Stomach (tissue), 9 donors: Measurements from ENCODE around the gene PTMA. TPM values are rescaled to one million over a fixed set of nuclear protein-coding genes. Genes with fewer than 3 reads are reported as not detected.
A peak's percentile ranks its signal among the peaks of the same experiment; 100 is the strongest.

Experiments
- DNase-seq, 2 donors: peaks; one replicate each; pipeline versions ENCODE4 v3.0.0 to v3.0.0-alpha.2; 2013 to 2019
- H3K27ac ChIP-seq, 5 donors: fragments of 200-600 bp in 4 of 5; sonication (generic) in 4 of 5; one replicate each; pipeline ENCODE4 v1.5.1; 2013 to 2019; ENCODE audit warnings: mild to moderate bottlenecking in 1 of 5, moderate library complexity in 1 of 5
- H3K27me3 ChIP-seq, 3 donors: fragments of 200-600 bp; sonication (generic); one replicate each; pipeline ENCODE4 v1.5.1; 2017 to 2019; ENCODE audit warnings: mixed run types in 1 of 3
- H3K36me3 ChIP-seq, 4 donors: fragments of 200-600 bp; sonication (generic); 1 replicate in 3 of 4; 2 replicates in 1 of 4; pipeline ENCODE4 v1.5.1; 2016 to 2019
- H3K4me1 ChIP-seq, 4 donors: fragments of 200-600 bp; sonication (generic); one replicate each; pipeline ENCODE4 v1.5.1; 2016 to 2019
- H3K4me3 ChIP-seq, 4 donors: fragments of 200-600 bp; sonication (generic) in 3 of 4; one replicate each; pipeline ENCODE4 v1.5.1; 2016 to 2019; ENCODE audit warnings: mild to moderate bottlenecking in 1 of 4
- H3K9me3 ChIP-seq, 4 donors: fragments of 200-600 bp; sonication (generic); one replicate each; pipeline ENCODE4 v1.5.1; 2016 to 2019
- EP300 ChIP-seq: sonication (generic); formaldehyde crosslinking; IDR thresholded peaks from one replicate; pipeline ENCODE4 v1.6.1; 2017; ENCODE audit warnings: antibody characterized with exemption
- POLR2A ChIP-seq, 4 donors: fragments of 450-650 bp; IDR thresholded peaks; one replicate each; pipeline ENCODE4 v1.6.1; 2016; ENCODE audit warnings: antibody characterized with exemption in 4 of 4, control low read depth in 2 of 4, mild to moderate bottlenecking in 1 of 4, moderate library complexity in 1 of 4
- POLR2AphosphoS5 ChIP-seq, 3 donors: sonication (generic); formaldehyde crosslinking; IDR thresholded peaks; one replicate each; pipeline ENCODE4 v1.6.1; 2016; ENCODE audit warnings: antibody characterized with exemption in 3 of 3
- WGBS, 5 donors: extraction: QIAGEN DNeasy Blood & Tissue Kit in 3 of 5; methylation state at CpG; one replicate each; pipeline versions ENCODE4 v1.1.5 to v1.1.7; 2013 to 2018; 5-methylcytosine and 5-hydroxymethylcytosine counted together
- intact Hi-C: fragments of 100-400 bp; cut with DNase I; formaldehyde crosslinking; loops from one replicate; pipeline ENCODE4 v1.15.1; 2023; ENCODE audit warnings: low total_unique reads
- polyA plus RNA-seq, 3 donors: library from polyadenylated mRNA; stranded (reverse); fragments of 200-250 nt; gene quantifications; one replicate each; pipeline ENCODE4 v1.2.3, GENCODE V29; 2013
- total RNA-seq, 5 donors: library from RNA; depleted of rRNA; stranded (reverse); fragments of >200 nt; gene quantifications; one replicate each; pipeline versions ENCODE4 v1.1.0 to v1.2.3, GENCODE V29; 2014 to 2016
- TF ChIP-seq, protein P1 (sequence below), 7 experiments: fragments of 450-650 bp in 4 of 7; fragments of 200-600 bp in 3 of 7; sonication (generic) in 3 of 7; IDR thresholded peaks; one replicate each; pipeline ENCODE4 v1.5.1; 2016 to 2019; ENCODE audit warnings: antibody characterized with exemption in 7 of 7, control low read depth in 2 of 7, mild to moderate bottlenecking in 1 of 7
- donor health status: healthy with polysubstance abuse.
- donor health status: Bipolar disorder and iron deficiency.
- donor health status: healthy.

PTMA gene
- total and polyA plus RNA-seq, 8 donors, result 244 to 2,006 (median 1,059) TPM

DNA sequence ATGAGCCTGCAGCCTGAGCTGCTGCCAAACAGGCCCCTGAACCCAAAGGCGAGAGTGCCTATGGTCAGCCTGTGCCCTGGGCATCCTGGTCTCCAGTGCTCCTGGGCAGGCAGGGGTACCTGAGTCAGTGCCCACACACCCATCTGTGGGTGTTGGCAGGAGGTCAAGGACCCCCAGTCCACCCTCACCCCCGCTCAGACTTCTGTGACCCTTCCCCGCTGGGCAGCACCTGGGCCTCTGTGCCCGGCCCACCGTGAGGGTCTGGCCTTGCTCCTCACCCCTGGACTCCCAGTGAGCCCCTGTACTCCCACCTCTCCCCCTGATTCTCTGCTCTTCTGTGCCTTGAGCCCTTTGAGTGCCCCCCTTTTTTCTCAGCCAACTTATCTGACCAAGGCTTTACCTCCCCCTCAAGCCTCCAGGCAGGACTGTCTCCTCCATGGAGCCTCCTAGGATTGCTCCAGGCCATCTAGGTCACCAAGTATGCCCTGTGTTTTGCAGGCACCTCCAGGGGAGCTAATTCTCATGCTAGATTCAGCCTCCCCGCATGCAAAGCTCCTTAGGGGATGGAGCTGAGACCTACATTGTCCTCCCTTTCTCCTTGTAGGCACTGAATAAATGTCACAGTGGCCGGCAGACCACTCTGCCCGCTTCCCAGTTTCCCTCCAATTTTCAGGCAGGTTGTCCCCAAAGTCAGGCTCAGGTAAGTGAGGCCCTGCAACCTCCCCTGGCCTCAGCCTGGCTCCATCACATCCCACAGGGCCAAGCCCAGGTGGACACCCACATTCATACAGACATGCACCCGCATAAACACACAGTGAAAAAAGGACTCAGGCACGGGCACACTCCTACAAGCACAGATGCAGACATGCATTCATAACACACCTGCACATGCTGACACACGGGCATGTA lies 21.9 kb upstream of the PTMA start:
- no peaks in the 10 kb centered on the region for H3K27me3 ChIP-seq
- WGBS, 5 donors, result 87 to 91% (median 88%) methylated on average over 9 to 11 of the region's 11 CpGs
- TF ChIP-seq EP300 (no peak), POLR2A (IDR thresholded peaks at IDR 0.05) (no peak), POLR2AphosphoS5 (IDR thresholded peaks at IDR 0.05) (no peak)
- TF ChIP-seq, protein P1, sequence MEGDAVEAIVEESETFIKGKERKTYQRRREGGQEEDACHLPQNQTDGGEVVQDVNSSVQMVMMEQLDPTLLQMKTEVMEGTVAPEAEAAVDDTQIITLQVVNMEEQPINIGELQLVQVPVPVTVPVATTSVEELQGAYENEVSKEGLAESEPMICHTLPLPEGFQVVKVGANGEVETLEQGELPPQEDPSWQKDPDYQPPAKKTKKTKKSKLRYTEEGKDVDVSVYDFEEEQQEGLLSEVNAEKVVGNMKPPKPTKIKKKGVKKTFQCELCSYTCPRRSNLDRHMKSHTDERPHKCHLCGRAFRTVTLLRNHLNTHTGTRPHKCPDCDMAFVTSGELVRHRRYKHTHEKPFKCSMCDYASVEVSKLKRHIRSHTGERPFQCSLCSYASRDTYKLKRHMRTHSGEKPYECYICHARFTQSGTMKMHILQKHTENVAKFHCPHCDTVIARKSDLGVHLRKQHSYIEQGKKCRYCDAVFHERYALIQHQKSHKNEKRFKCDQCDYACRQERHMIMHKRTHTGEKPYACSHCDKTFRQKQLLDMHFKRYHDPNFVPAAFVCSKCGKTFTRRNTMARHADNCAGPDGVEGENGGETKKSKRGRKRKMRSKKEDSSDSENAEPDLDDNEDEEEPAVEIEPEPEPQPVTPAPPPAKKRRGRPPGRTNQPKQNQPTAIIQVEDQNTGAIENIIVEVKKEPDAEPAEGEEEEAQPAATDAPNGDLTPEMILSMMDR (IDR thresholded peaks at IDR 0.05), result no peak

DNA sequence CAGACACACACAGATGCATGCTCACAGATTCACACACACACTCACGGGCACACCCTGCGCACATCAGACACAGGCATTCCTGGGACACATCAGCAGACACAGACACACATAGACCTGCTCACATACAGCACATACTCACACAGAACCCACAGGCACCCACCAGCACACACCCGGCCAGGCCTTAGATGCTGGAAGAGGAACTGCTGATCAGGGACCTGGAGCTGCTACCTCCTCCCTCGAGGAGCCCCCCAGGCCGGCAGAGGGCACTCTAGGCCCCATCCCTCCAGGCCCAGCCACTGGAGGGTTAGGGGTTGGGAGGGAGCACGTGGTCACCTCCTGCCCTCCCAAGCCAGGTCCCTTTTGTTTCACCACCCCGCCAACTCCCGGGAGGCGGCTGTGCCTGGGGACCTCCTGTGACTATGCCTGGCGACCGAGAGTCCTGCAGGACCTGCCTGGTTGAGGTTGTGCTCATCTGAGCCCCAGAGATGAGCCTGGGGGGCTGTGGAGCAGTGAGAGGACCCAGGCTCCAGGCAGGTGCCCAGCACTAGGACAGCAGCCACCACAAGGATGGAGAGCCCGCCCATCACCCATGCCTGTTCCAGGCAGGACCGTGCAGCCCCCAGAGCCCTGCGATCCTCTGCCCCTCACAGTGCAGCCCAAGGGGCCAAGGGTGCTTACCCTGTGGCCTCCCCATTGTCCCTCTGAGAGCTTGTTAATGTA lies 21.0 kb upstream of the PTMA start:
- no peaks in the 10 kb centered on the region for H3K9me3 ChIP-seq
- intact Hi-C loops, result no loop called here
- no peak overlapping the region for H3K4me3 ChIP-seq
- H3K27ac ChIP-seq, result no peak overlapping the region
- peak; percentile 72 to 79 for DNase-seq
- 34 to 60% (median 40%) methylated on average over 4 to 14 of the region's 14 CpGs for WGBS, 5 donors
- TF ChIP-seq EP300 (no peak), POLR2A (IDR thresholded peaks at IDR 0.05) (no peak), POLR2AphosphoS5 (IDR thresholded peaks at IDR 0.05) (no peak)
- TF ChIP-seq, protein P1 (IDR thresholded peaks at IDR 0.05), result peak in 5 of 7 experiments; percentile 17 to 63 (median 50)
- no peaks in the 10 kb centered on the region for H3K27me3 ChIP-seq
- peaks cover 4 to 21% (median 8%) of the 10 kb centered on the region in 4 donors for H3K4me1 ChIP-seq
- no peaks in the 10 kb centered on the region for H3K36me3 ChIP-seq

More for the DNA sequence above, 21.9 kb upstream of the PTMA start:
- Histone ChIP-seq H3K4me1 (peaks cover 11 to 30% (median 16%) of the 10 kb centered on the region in 4 donors), H3K36me3 (no peaks in the 10 kb centered on the region), H3K4me3 (no peak overlapping the region), H3K9me3 (no peaks in the 10 kb centered on the region), H3K27ac (no peak overlapping the region)
- intact Hi-C loops, result no loop called here
- no peak for DNase-seq

DNA sequence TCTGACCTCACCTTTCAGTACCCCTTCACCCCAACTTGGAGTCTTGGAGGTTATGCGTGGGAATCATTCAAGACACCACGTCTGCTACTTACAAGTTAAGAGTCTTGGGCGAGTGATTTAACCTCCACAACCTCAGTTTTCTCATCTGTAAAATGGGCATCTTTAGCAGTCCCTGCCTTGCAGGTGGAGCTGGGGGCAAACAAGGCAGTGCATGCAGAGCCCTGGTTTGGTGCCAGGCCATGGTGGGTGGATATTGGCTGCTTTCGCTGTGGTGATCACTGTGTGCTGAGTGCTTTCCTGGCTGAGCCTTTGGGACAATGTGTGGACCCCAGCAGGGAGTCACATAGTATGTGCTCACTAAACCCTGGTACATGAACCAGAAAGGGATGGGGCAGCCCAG lies 20.4 kb upstream of the PTMA start:
- TF ChIP-seq POLR2AphosphoS5 (IDR thresholded peaks at IDR 0.05) (no peak), POLR2A (IDR thresholded peaks at IDR 0.05) (no peak), EP300 (no peak)
- TF ChIP-seq, protein P1 (IDR thresholded peaks at IDR 0.05), result no peak
- DNase-seq, result no peak
- Histone ChIP-seq H3K9me3 (no peaks in the 10 kb centered on the region), H3K4me1 (peaks cover 4 to 14% (median 7%) of the 10 kb centered on the region in 4 donors), H3K27ac (no peak overlapping the region), H3K27me3 (no peaks in the 10 kb centered on the region), H3K36me3 (no peaks in the 10 kb centered on the region), H3K4me3 (no peak overlapping the region)
- intact Hi-C loops, result no loop called here
- 85 to 95% (median 93%) methylated on average over 4 of the region's 4 CpGs for WGBS, 5 donors

DNA sequence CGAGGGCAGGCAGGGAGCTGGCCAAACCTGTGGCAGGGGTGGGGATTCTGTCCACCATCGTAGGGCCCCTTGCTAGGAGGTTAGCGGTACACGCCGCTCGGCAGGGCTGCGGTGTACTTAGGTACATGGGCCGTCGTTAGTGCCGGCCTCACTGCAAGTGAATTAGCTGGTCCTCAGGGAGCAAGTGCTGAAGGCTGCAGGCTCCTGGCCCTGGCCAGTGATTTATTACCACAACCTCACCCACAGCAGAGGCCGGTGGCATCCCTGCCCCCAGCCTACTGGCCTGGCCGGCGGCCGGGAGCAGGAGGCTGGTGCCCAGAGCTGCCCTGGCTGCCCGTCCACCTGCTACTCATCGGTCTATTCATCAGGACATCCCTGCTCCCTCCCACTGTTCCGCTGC lies 19.6 kb upstream of the PTMA start:
- intact Hi-C loops, result no loop called here
- no peak for TF ChIP-seq POLR2A (IDR thresholded peaks at IDR 0.05)
- 81 to 90% (median 86%) methylated on average over 12 to 17 of the region's 17 CpGs for WGBS, 5 donors

More for the DNA sequence above, 19.6 kb upstream of the PTMA start:
- H3K27ac ChIP-seq, result no peak overlapping the region
- H3K9me3 ChIP-seq, result no peaks in the 10 kb centered on the region
- peaks cover 0 to 7% (median 7%) of the 10 kb centered on the region in 4 donors for H3K4me1 ChIP-seq
- H3K27me3 ChIP-seq, result no peaks in the 10 kb centered on the region
- DNase-seq, result no peak
- H3K4me3 ChIP-seq, result no peak overlapping the region
- H3K36me3 ChIP-seq, result no peaks in the 10 kb centered on the region
